HAP-1 (cell line): ENCODE measurements around the gene CDC42EP1.
"Not testable (repeated sequence)": the region's sequence is repeated elsewhere in the genome, so short reads cannot be mapped to it uniquely, and the experiment has no call there.

Experiments used
- DNase-seq, 2 experiments: peaks; one replicate each; pipeline ENCODE4 v3.0.0-alpha.2; 2016 to 2020; ENCODE audit warnings: low spot score in 2 of 2
- H3K27me3 ChIP-seq: fragments of 250-450 bp; sonication (Bioruptor Pico); 2 replicates; pipeline ENCODE4 v1.5.1; 2020; ENCODE audit warnings: low read depth, mild to moderate bottlenecking, moderate library complexity
- H3K36me3 ChIP-seq: fragments of 250-450 bp; sonication (Bioruptor Pico); replicated peaks from 2 replicates; pipeline ENCODE4 v1.5.1; 2020; ENCODE audit warnings: mild to moderate bottlenecking
- H3K4me1 ChIP-seq: fragments of 250-450 bp; sonication (Bioruptor Pico); 2 replicates; pipeline ENCODE4 v1.5.1; 2020; ENCODE audit warnings: mild to moderate bottlenecking
- H3K4me3 ChIP-seq: fragments of 250-450 bp; sonication (Bioruptor Pico); 2 replicates; pipeline ENCODE4 v1.5.1; 2020; ENCODE audit warnings: mild to moderate bottlenecking, moderate library complexity
- H3K9me3 ChIP-seq: fragments of 250-450 bp; sonication (Bioruptor Pico); 2 replicates; pipeline ENCODE4 v1.5.1; 2020; ENCODE audit warnings: mild to moderate bottlenecking, moderate library complexity
- in situ Hi-C: fragments of 300-500 bp; cut with MboI; formaldehyde crosslinking; loops from 3 replicates; pipeline ENCODE4 v1.14.3; 2020; ENCODE audit warnings: low sequenced_read_pairs, inconsistent platforms, mixed read lengths

Gene CDC42EP1

DNA sequence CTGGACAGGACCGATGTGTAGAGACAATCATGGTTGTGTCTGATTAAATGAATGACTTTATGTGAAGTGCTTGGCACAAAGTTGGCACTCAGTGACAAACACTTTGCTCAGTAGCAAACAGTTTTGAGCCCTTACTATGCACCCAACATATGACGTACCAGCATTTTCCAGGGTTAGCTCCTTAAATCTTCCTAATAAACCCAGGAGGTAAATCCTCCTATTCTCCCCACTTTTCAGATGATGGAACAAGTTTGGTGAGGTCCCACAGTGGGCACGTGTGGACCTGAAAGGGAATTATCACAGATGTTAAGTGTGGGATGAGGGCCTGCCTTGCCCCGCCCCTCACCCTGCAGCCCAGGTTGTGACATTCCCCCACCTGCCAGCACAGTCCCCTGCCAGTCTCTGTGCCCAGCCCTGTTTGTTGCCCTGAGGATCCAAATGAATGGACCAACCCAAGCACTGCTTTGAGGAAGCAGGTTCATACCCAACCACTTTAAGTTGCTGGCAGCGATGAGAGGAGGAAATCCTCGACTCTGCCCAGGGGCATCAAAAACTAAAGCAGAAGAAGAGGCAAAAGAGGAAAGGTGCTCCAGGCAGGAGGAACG lies 34.4 kb upstream of the CDC42EP1 start:
- in situ Hi-C loops: no loop called here
- H3K4me3 ChIP-seq: no peak overlapping the region
- H3K27me3 ChIP-seq: no peaks in the 10 kb centered on the region
- H3K36me3 ChIP-seq: no peaks in the 10 kb centered on the region
- H3K4me1 ChIP-seq: no peaks in the 10 kb centered on the region
- H3K9me3 ChIP-seq: no peaks in the 10 kb centered on the region
- DNase-seq: no peak

DNA sequence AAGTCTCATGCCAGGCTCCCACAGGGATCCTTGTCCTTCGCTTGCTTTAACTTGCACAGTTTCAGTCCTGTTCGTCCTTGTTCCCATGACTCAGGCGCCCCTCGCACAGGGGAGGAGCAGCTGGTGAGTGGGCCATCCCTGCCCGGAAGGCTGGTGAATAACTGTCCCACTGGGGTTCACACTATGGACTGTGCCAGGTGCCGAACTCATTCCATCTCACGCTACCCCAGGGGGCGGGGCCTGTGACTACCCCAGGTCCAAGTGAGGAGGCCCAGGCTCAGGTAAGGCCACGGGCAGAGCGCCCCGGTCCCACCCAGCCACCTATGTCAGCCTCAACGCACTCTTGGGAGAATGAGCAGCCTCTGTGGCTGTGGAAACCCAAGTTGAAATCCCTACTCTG lies 33.9 kb upstream of the CDC42EP1 start:
- DNase-seq: no peak
- Histone ChIP-seq H3K27me3 (no peaks in the 10 kb centered on the region), H3K4me1 (no peaks in the 10 kb centered on the region), H3K9me3 (no peaks in the 10 kb centered on the region), H3K36me3 (no peaks in the 10 kb centered on the region), H3K4me3 (no peak overlapping the region)
- in situ Hi-C loops: no loop called here

DNA sequence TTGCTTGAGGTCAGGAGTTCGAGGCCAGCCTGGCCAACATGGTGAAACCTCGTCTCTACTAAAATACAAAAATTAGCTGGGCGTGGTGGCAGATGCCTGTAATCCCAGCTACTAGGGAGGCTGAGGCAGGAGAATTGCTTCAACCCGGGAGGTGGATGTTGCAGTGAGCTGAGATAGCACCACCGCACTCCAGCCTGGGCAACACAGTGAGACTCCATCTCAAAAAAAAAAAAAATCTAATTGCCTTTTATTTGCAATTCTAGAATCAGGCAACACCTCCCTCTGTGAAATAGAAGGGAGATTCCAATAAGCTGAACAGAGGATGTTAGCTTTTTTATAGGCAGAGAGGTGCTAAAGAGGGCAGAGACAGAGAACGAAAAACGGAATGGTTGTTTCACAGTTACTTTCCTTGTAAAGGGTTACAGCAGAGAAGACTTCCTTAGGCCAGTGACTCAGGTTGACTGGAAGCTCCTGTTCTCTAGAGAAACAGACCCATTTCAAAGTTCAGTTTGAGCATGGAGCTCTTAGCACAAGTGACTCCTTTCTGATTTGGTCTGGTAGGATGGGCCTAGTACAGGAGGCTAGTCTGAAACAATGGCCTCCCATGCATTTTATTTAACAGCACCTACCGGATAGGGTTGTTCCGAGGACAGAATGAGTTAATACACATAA lies 33.1 kb upstream of the CDC42EP1 start:
- in situ Hi-C loops, H3K27me3 ChIP-seq: not testable (repeated sequence)

DNA sequence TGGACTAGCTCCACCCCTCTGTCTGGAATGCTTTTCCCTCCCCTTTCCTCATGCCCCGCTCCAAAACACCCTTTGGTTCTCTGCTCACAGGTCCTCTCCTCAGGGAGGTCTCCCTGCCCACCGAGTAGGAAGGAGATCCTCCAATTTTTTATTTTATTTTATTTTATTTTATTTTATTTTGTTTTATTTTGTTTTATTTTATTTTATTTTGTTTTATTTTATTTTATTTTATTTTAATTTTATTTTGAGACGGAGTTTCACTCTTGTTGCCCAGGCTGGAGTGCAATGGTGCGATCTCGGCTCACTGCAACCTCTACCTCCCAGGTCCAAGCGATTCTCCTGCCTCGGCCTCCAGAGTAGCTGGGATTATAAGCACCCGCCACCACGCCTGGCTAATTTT lies 32.3 kb upstream of the CDC42EP1 start:
- DNase-seq, H3K36me3 ChIP-seq, H3K4me3 ChIP-seq, H3K4me1 ChIP-seq, H3K9me3 ChIP-seq, in situ Hi-C loops, H3K27me3 ChIP-seq: not testable (repeated sequence)

More for the DNA sequence above, 33.1 kb upstream of the CDC42EP1 start:
- H3K36me3 ChIP-seq, H3K9me3 ChIP-seq, H3K4me3 ChIP-seq, DNase-seq, H3K4me1 ChIP-seq: not testable (repeated sequence)

DNA sequence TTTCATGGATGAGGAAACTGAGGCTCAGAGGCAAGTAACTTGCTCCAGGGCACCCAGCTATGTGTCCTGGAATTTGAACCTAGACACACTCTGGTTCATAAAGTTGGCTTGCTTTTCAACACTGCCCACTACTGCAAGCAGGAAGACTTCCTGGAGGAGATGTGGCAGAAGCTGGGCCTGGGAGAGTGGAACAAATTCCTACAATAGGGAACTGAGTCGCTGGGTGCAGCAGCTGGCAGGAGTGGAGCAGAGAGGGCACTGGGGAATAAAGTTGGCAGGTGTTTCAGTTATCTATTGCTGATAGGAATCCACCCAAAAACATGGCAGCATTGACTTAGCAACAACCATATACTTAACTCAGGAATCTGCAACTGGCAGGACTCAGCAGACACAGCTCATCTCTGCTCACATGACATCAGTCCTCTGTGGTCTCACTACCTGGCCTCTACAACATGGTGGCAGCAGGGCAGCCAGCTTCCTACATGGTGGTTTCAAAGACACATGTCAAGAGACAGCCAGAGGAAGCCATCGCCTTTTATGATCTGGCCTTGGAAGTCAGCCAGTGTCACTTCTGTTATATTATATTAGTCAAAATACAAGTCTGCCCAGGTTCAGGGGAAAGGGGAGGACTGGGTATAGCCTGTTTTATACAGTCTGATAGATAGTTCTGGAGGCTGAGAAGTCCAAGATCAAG lies 30.5 kb upstream of the CDC42EP1 start:
- in situ Hi-C loops: loop anchor here (5.0 kb wide), 1 partner anchor 68 kb away; no protein-coding TSS in a partner anchor
- Histone ChIP-seq H3K27me3 (no peaks in the 10 kb centered on the region), H3K4me3 (no peak overlapping the region), H3K36me3 (no peaks in the 10 kb centered on the region), H3K9me3 (no peaks in the 10 kb centered on the region), H3K4me1 (no peaks in the 10 kb centered on the region)
- DNase-seq: no peak

DNA sequence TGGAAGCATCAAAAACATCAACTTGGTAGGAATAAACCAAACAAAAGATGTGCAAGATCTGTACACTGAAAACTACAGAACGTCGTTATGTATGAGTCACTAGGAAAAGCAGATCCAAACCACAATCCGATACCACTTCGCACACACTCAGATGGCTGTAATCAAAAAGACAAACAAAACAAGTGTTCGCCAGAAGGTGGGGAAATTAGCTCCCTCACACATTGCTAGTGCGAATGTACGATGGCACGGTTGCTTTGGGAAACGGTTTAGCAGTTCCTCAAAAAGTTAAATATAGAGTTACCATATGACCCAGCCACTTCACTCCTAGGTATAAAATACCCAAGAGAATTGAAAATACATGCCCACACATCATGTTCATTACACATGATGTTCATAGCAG lies 26.3 kb upstream of the CDC42EP1 start:
- no peak for DNase-seq
- Histone ChIP-seq H3K27me3 (no peaks in the 10 kb centered on the region), H3K9me3 (no peaks in the 10 kb centered on the region), H3K4me1 (no peaks in the 10 kb centered on the region; the same call in 1 of the 2 replicates), H3K4me3 (no peak overlapping the region), H3K36me3 (no peaks in the 10 kb centered on the region)
- in situ Hi-C loops: loop anchor here (5.0 kb wide), 1 partner anchor 63 kb away; no protein-coding TSS in a partner anchor

DNA sequence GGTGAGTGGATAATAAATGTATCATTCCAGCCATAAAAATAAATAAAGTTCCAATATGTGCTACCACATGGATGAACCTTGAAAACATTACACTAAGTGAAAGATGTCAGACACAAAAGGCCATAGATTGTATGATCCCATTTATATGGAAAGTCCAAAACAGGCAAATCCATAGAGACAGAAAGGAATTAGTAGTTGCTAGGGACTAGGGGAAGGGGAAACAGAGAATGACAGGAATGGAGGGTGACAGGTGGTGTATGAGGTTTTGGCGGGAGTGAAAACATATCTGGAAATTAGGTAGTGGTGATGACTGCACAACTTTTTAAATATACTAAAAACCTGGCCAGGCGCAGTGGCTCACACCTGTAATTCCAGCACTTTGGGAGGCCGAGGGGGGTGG lies 25.8 kb upstream of the CDC42EP1 start:
- no peaks in the 10 kb centered on the region; the same call in 1 of the 2 replicates for H3K4me1 ChIP-seq
- in situ Hi-C loops: loop anchor here (5.0 kb wide), 1 partner anchor 63 kb away; no protein-coding TSS in a partner anchor
- no peaks in the 10 kb centered on the region for H3K9me3 ChIP-seq
- no peak for DNase-seq
- H3K36me3 ChIP-seq: no peaks in the 10 kb centered on the region
- no peak overlapping the region for H3K4me3 ChIP-seq
- H3K27me3 ChIP-seq: no peaks in the 10 kb centered on the region

DNA sequence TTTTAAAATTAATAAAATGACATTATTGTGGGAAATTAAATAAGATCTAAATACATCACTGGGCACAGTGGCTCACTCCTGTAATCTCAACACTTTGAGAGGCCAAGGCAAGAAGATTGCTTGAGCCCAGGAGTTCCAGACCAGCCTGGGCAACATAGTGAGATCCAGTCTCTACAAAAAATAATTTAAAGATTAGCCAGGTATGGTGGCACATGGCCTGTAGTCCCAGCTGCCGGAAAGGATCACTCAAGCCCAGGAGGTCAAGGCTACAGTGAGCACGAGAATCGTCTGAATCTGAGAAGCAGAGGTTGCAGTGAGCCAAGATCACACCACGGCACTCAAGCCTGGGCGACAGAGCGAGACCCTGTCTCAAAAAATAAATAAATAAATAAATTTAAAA lies 25.1 kb upstream of the CDC42EP1 start:
- Histone ChIP-seq H3K36me3 (no peaks in the 10 kb centered on the region), H3K27me3 (no peaks in the 10 kb centered on the region), H3K4me3 (no peak overlapping the region), H3K4me1 (no peaks in the 10 kb centered on the region; the same call in 1 of the 2 replicates), H3K9me3 (no peaks in the 10 kb centered on the region)
- in situ Hi-C loops: no loop called here
- no peak for DNase-seq

DNA sequence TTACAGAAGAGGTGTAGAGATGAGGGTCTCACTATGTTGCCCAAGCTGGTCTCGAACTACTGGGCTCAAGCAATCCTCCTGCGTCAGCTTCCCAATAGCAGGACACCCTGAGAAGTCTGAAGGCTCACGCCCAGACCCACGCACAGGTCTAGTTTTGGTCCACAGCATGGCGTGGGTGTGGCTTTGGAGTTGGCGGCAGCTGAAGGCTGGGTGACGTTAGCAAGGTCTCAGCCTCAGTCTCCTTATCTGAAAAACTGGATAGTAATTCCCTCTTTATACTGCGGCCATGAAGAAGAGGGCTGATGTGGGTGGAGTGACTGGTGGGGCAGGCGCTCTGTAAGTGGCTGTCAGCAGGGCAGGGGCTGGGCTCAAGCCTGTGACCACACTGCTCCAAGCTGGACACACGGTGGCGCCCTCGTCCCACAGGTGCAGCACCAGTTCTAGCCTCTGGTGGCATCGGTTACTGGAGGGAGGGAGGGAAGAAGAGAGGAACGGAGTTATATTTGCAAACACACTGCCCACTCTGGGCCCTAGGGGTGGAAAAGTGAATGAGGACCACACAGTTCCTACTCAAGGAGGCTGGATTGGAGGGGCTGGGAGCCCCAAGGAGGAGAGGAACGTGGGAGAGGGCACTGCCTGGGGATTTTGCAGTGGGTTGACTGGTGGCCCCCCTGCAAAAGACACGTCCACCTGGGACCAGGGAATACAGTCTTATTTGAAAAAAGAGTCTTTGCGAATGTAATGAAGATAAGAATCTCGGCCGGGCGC lies 21.5 kb upstream of the CDC42EP1 start:
- Histone ChIP-seq H3K4me3 (no peak overlapping the region), H3K9me3 (no peaks in the 10 kb centered on the region), H3K4me1 (peaks cover 8% of the 10 kb centered on the region), H3K36me3 (no peaks in the 10 kb centered on the region), H3K27me3 (no peaks in the 10 kb centered on the region)
- peak; percentile 95 to 97 for DNase-seq
- in situ Hi-C loops: no loop called here

DNA sequence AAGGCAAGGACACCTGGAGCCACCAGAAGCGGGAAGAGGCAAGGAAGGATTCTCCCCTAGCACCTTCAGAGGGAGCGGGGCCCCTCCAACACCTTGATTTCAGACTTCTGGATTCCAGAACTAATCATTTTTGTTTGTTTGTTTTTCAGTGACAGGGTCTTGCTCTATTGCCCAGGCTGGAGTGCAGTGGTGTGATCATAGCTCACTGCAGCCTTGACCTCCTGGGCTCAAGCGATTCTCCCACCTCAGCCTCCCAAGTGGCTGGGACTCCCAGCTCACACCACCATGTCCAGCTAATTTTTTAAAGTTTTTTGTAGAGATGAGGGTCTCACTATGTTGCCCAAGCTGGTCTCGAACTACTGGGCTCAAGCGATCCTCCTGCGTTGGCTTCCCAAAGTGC lies 20.5 kb upstream of the CDC42EP1 start:
- DNase-seq, H3K27me3 ChIP-seq, in situ Hi-C loops, H3K4me1 ChIP-seq, H3K4me3 ChIP-seq, H3K36me3 ChIP-seq, H3K9me3 ChIP-seq: not testable (repeated sequence)

DNA sequence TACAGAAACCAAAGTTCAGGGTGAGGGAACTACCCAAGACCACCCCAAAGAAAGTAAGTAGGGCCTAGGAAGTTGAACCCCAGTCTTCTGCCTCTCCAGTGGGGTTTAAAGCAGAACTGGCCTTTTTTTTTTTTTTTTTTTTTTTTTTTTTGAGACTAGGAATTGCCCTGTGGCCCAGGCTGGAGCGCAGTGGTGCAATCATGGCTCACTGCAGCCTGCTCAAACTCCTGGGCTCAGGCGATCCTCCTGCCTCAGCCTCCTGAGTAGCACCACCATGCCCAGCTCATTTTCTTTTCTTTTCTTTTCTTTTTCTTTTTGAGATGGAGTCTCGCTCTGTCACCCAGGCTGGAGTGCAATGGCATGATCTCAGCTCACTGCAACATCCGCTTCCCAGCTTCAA lies 17.9 kb upstream of the CDC42EP1 start:
- H3K4me3 ChIP-seq, H3K4me1 ChIP-seq, in situ Hi-C loops, H3K9me3 ChIP-seq, DNase-seq, H3K36me3 ChIP-seq, H3K27me3 ChIP-seq: not testable (repeated sequence)

DNA sequence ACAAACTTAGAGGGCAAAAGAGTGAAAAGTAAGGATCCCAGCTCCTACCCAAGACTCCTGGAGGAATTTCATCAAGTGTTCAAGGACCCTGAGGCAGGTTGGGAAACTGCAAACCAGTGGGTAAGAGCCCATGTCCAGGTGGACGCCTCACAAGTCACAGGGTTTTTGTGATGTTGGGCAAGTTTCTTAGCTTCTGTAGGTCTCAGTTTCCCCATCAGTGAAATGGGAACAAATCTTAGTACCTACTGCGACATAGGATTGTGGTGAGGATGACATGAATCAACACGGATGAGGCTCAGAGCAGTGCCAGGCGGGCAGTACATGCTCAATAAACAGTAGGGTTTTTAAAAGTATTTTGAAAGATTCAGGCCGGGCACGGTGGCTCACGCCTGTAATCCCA lies 17.3 kb upstream of the CDC42EP1 start:
- Histone ChIP-seq H3K4me3 (no peak overlapping the region), H3K27me3 (no peaks in the 10 kb centered on the region), H3K9me3 (no peaks in the 10 kb centered on the region), H3K4me1 (peaks cover 8% of the 10 kb centered on the region), H3K36me3 (no peaks in the 10 kb centered on the region)
- no peak for DNase-seq
- in situ Hi-C loops: no loop called here

DNA sequence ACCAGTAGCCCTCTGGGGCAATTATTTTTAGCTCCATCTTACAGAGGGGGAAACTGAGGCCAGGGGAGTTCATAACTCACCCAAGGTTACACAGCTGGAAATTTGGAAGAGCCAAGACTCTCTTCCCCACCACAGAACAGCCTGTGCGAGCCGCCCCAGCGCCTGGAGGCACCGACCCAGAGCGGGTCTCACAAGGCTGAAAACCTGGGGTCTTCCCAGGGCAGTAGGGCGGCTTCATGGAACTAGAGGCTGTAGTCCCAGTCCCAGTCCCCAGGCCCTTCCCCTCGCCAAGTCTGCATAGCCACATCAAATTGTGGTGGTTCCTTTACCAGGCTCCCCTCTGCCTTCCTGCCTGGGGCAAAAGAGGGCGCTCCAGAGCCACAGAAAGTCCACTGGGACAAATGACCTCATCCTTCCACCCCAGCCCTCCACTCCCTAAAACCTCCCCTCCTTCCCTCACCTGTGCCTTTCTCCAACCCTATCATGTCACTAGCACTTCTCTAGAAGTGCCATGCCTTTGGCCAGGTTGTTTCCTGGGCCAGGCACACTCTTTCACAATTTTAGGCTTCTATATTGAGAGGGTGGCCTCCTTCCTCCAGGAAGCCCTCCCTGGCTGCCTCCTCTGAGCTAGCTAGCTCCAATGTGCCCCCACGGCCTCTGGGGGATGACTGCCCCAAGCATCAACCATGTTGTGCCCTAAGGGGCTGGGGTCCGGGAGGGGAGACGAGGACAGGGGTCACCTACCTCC lies 15.2 kb upstream of the CDC42EP1 start:
- H3K4me1 ChIP-seq: peaks cover 8% of the 10 kb centered on the region
- in situ Hi-C loops: no loop called here
- H3K36me3 ChIP-seq: no peaks in the 10 kb centered on the region
- H3K9me3 ChIP-seq: no peaks in the 10 kb centered on the region
- DNase-seq: peak; percentile 50 to 81
- H3K4me3 ChIP-seq: no peak overlapping the region
- H3K27me3 ChIP-seq: no peaks in the 10 kb centered on the region
